Stromal cell of bone marrow (primary cell): ENCODE results near the gene CELF4.
A peak's percentile ranks its signal among the peaks of the same experiment; 100 is the strongest.

Source experiments
- DNase-seq: peaks from one replicate; pipeline ENCODE4 v3.0.0-alpha.2; 2012; ENCODE audit warnings: low read depth

The CELF4 gene

DNA sequence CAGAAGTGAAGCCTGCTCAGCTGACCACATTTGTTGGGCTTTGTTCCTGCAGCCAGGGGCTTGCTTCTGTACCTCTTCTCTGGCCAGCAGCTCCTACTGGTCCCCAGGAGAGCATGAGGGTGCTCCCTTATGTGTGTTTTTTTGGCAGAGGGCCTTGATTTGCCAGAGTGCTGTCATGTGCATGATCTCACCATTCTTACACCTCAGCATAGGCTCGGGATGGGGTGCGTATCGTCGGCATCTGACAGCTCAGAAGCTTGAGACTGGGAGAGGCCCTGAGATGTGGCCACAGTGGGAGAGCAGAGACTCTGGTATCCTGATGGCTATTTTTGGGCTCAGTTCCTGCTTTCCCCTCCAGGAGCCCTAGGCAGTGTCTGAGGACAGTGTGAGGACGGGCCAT is 71.2 kb downstream of the CELF4 start:
- no peak for DNase-seq

DNA sequence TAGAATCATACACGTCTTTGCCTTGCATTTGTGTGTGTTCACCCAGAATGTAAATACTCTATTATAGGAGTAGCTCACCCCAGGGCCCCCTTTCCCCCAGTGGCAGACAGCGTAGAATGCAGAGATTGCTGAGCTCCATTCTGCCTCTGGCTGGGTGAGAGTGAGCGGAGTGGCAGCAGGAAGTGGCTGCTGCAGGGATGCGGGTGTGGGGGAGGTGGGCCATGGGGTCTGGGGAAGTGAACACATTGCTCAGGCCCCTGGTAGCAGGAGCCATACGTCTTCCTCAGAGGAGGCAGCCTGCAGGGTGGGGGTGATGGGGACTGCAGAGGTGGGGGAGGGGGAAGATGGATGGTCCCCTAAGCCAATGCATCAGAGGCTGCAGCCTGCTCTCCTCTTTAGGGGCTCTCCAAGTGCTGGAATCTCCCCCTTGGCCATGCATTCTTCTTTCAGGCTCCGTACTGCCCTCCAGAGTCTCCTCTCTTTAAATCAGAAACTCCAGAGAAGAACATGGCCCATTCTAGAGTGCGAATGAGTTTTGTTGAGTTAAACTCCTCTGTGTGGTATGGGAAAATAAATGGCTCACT is 72.2 kb downstream of the CELF4 start:
- no peak for DNase-seq

DNA sequence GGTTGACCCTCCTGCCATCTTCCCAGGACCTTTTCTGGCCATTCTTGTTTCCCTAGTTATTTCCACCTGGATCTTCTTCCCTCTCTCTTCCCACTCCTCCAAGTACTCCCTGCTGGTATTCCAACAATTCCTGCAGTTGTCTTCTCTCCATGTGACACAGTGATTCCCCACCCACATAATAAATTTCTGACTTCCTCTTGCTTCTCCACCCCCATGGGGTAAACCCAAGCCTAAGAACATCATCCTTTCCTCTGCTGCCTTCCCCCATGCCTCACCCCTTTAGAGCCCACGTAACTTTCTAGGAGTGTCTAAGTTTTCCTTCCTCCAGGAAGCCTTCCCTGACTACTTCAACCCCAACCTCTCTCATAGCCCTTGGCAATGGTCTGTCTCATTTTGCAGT is 72.6 kb downstream of the CELF4 start:
- DNase-seq: no peak

DNA sequence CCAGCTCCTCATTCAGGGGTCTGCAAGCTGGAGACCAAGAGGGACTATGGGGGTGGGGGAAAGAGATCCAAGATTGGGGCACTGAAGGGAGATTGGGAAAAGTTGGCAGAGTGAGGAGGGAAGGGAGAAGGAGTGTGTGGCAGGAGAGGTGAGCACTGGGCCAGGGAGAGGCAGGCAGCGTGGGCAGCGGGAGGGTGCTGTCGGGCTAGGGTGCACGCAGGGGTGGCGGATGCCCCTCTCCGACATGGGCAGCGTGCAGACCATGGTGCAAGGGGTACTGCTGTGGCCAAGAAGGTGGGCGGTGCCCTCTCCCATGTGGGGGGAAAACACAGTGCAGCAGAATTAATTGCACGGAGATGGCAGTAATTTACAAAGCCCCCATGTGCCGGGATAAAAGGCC is 74.1 kb downstream of the CELF4 start:
- DNase-seq: no peak

DNA sequence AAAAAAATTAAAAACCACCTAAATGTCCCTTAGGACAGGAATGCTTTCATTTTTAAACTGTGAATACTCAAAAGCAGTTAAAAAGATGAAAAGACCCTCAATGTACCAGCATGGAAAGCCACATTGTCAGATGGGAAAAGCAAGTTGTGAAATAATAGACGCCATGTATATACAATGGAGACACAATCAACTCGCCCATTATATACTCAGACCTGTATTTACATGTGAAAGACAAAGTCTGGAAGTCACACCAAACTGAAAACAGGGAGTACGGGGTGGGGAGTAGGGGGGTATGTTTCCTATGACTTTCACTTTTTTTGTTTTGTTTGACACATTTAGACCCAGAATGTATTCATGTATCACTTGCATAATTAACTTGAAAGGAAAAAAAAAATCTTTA is 75.6 kb downstream of the CELF4 start:
- DNase-seq: no peak

DNA sequence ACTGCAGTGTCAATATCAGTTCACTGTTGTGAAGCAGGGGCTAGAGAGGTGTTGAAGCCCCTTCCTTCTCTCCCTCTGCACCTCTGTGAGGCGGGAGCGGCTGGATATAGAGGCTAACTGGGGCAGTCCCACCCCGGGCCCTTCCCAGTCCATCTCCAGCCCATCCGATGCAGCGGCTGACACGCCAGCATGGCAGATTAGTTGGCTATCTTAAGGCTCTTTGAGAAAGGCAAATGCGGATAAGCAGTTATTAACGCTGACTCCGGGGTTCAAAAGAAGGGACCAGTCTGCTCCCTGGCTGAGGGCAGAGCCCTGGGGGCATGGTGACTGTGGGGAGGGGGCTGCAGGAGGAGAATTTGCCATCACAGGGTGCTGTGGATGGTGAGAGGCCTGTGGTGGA is 76.6 kb downstream of the CELF4 start:
- no peak for DNase-seq

DNA sequence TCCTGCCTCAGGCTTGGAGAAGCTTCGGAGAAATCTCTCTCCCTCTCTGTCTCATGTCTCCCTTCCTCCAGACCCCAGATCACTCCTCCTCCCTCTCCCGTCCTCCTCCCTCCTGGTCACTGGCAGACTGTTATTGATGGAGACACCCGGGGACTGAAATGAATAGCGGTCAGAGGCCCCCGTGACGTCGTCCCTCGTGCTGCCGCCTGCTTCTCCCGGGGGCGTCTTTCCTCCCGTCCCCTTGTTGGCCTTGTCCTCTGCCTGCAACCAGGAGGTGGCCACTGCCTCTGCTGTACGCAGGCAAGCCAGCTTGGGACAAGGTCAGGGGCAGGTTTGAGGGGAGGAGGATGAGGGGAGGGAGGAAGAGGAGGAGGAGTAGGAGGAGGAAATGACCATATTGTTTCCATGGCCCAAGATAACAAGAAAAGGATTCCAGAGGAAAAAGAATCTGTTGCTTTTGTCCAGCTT is 78.2 kb downstream of the CELF4 start:
- DNase-seq: no peak

DNA sequence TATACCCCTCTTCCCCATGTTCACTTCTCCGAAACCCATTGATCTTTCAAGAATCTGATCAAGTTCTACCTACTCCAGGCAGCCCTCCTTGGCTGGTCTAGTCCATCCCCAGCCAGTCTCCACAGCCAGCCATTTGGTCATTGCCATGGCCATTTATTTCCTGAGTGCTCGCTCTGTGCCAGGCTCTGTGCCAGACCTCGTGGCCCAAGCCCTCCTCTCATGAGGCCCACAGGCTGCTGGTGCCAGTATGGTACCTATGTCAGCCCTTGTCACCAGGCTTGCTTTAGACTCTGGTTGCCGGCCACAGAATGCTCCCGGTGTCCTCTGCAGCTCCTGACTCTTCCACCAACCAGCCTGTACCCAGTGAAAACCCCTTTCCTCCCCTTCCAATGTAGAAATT is 78.8 kb downstream of the CELF4 start:
- no peak for DNase-seq

DNA sequence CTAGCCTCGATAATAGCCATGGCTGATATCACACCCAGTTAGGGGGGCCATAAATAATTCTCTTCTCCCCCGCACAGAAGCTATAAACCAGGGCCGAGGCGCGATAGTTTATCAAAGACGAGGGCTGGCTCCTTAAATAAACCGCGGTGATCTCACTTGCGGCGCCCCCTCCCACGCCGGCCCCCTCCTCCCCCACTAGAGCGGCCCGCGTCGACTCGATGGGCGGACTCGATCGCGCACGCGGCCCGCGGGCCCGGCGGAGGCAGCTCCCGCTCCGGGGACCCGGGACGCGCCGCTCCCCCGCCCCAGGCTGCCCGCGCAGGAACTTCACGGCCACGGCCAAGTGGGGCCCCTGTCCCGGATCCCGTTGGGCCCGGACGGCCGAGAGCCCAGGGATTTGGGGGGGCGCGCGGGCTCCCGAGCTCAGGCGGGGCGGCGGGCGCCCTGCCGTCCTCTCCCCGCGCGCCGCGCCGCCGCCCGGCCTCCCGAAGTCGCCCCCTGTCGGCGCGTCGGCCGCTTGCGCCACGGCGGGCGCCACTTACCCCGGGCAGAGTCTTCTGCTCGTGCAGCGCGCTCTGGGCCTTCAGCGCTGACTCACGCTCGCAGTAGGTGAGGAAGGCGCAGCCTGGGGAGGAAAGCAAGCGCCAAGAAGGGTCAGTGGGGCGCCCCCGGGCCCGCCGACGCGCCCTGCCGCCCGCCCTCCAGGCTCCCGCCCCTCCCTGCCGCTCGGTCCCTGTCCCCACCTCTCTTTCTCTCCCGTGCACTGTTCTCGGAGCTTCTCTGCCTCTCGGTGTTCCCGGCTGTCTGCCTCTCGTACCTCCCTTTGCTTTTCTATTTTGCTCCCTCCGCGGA is 80.4 kb downstream of the CELF4 start:
- DNase-seq: no peak

DNA sequence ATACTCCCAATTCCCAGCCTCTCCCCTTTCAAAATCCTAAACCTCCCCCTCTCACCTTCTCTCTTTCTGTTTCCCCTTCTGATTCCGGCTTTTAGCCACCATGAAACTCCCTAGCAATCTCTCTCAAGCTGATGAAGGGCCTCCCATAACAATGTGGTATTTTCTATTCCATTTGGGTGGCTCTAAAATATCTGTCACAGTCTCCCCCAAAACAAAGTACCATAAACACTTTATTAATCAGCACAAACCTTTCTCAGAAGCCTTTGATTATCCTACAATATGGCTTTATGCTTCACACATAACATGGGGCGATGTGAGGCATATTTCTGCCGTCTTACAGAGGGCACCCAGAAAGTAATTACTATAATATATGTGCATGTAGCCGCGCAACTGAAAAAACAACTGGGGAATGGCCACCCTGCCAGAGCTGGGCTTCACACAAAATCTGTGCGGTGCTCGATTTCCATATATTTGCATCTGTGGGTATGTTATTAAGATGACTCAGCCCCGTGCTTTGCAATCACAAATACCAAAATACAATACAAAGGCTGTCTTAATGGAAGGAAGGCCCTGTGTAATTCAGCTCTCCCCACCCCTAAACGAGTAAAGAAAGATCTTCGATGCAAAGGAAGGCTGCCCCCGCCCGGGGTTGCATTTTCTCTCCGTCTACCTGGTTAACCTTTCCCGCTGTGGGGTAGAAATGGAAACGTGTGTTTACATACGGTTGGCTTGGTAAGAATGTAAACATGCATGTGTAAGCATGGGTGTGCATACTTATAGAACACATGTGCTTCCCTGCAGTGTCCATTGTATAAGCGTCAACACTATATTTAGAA is 81.4 kb downstream of the CELF4 start:
- DNase-seq: no peak

DNA sequence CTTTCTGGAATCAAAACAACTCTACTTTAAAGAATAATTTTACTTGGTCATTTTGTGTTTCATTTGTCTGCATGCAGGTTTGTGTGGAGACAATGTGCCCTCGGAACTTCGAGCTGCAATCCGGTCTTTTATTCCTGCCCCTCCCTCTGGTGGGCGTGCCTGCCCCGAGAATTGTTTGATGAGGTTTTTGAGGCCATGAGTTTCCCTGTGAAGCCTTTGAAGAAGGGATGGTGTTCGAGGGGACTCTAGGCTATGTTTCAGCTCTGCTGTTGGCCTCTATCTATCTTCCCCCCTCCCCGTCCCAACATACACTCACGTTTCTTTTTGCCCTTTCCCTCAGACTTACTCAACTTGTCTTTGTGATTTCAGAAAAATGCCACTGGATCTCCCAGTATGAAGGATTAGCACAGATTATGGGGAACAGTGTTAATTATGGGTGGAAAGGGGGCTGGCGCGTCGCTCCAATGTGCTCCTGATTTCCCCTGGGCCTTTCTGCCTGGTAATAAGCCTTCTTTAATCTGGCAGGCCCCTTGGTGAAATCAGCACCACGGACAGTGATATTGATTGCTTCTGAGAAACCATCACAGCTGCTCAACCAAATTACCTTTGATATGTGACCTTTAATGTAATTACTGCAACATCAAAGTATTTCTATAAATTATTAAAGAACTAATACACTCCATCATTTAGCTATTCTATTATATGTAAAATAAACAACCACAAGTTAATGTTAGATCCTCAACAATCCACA is 82.2 kb downstream of the CELF4 start:
- peak; percentile 6 for DNase-seq

DNA sequence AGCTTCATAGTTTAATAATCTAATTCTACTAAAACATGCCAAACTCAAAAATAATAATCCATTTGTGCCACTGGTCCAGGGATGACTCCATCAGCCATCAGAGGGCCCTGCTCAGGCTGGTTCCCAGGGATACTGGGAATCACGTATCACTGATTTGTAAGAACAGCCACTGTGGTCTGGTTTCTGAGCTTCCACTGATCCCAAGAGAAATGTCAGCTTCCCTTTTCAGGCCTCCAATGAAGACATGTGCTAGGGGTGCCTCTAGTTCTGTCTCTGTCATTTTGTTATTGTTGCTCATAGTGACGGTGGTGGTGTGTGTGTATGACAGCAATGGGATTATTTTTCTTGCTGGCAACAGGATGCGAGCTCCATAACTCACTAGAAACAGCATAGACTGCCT is 83.2 kb downstream of the CELF4 start:
- DNase-seq: no peak

DNA sequence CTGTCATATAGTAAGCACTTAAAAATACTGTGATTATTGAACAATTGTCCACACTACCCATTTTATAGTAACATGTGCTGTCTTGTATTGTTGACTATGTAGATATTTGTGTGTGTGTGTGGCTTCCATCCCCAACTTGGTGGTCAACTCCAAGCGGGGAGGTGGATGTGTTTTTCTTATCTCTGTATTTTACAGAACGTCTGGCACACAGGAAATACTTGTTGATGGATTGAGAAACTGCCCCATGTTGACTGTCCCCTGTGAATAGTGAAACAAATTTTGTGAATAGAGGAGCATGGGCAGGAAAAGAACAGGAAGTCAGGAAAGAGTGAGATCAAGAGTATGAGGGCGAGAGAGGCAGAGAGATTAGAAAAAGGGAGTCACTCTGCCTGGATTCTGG is 83.6 kb downstream of the CELF4 start:
- DNase-seq: no peak

DNA sequence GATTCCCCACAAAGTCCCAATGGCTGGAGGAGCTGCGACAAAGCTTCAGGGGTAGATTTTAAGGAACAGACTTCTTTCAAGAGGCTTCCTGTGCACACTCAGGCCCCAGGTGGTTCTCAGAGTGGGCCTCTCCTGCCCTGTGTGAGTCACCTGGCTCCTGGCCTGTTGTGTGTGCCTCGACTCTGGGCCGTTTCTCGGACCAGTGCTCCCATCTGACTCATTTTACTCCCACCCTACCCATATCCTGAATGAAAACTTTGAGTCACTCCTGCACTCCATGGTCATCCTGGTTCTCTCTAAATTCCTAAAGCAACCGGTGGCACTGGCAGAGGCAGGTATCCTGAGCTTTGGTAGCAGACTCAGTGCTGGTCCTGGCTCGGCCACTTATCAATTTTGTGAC is 84.1 kb downstream of the CELF4 start:
- no peak for DNase-seq

DNA sequence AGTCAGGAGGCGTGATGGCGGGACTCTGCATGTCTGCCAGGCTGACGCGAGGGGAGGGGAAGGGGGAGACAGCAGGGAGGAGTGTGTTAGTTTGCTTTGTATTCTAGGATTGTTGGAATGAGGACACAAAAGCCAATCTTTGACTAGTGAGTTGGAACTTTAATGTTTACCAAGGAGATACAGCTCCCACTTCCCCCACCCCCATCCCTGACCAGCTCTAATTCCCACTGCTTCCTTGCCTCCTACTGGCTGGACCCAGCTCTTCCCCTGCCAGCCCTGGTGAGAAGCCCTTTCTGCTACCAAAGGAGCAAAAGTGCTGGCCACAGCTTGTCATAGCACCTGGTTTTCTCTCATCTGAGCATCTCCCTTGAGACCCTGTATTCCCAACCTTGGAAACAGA is 84.5 kb downstream of the CELF4 start:
- no peak for DNase-seq

DNA sequence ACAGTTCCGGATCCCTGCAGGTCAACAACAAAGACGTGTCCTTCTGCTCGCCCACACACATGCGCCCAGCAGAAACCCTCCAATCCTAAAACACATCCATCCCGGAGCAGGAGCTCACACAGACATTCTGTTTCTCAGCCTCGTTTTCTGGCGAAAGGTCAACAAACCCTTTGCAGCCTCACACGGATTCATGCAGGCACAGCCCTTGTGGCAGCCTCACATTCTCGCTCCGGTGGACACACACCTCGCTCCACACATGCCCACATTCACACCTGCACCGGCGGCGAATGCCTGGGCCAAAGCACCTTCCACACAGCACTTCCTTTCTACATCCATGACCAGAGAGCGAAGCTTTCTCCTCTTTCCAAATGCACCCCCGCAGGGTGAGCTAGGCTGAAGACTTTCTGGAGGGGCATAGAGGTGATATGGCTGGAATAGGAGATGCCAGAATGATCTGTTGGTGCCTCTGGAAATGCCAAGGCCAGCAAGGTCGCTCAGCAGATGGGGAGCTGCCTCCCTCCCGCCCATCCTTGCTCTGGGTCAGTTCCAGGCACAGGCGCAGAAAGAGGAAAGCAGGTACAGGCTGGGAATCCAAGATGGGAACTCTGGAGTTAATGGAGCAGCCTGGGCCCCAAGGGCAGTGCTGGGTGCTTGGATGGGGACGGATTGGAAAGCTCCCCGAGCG is 88.8 kb downstream of the CELF4 start:
- DNase-seq: no peak

DNA sequence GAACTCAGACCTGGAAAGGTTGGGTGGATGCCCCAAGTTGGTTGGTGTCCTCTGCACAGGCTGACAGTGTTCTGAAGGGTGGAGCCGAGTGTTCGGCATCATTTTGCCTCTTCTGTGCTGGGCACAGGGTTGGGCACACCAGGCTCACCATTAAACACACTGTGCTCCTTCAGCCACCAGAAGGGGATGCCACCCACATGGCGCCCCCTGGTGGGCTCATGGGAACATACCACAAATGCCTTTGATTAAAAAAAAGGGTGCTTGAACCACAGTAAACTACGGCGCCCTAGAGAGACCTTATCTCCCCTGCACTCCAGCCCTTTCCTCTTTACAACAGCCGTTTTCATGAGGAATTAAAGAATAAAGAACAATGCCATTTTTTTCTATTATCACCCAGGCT is 89.4 kb downstream of the CELF4 start:
- no peak for DNase-seq

DNA sequence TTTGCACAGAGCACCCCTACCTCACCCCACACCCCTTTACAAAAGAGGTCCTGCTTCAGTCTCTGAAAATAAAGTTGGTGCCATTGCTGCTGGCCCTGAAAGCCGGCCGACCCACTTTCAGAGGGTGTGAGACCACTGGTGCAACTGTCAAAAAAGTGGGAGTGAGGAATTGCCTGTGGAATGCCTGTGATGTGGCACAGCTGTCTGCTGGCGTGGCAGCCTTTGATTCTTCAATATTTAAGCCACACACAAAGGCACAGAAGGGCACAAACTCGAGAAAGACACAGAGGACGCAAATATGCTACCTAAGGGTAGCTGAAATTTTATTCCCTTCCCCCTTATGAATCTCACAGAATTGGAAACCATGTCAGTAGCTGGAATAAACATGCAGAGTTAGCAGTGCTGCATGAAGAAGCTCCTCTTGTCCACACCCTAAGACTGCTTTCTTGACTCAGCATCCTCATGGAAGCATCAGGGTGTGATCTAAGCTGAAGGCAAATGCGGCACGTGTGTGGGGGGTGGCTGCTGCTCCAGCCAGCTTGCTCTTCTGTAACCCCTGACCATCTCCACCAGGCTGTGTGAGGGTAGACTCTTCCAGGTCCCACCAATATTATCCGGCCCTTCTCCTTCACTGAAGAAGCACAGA is 92.3 kb downstream of the CELF4 start:
- no peak for DNase-seq

DNA sequence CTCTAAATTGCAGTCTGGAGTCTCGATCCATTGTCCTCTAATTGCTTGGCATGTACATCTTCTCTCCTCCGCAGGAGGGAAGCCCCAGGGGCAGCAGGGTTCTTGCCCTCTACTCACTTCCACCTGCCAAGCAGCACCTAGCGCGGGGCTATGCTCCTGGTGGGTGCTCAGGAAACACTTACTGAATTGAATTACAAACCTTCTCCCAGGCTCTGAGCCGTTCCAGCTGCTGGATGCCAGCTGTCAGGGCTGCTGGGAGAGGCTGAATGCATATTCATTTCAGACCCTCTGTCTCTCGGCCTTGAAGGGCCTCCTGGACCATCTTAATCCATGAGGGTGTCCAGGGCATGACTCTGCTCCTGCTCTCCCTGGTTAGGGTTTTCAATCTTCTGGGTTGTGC is 94.0 kb downstream of the CELF4 start:
- no peak for DNase-seq

DNA sequence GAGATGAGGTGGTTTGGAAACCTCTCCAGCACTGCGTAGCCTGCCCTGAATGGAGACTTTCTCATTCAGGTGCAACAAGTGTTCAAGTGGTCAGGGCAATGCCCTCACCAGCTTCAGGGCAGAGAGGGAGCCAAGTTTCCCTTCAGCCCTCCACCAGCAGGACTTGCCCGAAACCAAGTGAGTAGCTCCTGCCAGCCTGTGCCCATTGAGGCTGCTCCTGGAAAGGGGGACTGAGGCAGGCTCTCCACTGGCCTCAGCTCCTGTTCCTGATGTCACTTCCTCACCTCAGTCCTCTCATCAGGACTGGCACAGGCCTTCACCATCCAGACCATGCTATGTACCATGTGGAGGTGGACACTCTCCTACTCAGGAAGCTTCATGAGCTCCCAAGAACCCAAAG is 94.6 kb downstream of the CELF4 start:
- DNase-seq: no peak

DNA sequence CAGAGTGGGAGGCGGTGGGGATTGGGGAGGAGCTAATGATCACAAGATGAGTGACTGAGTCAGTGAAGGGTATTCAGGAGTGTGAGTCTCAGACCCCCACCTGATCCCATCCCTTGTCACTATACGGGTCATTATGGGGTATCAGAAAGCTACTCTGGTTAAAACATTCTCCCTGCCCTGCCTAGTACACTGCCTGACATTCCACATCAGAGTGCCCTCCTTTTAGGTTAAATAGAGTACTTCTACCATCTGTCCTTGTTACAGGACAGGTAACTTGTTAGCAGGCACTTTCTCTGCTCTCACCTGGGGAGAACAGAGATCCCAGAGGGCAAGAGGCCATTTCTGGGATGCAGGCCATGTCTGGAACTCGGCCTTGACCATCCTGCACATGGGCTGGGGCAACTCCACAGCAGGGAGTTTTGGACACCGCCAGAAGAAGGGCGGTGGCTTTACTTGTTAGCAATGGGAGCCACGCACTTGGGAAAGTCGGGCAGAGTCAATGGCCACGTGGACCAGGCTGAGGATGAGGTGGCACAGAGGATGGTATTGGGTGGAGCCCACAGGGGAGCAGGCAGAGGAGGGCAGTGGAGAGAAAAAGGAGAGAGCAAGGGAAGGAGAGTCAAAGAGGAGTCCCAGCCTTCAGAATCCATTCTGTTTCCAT is 98.5 kb downstream of the CELF4 start:
- DNase-seq: no peak
